Activated CD4-positive, CD25-positive, alpha-beta regulatory T cell (primary cell): ENCODE measurements around the gene UNC79.

ENCODE experiments used
- DNase-seq, 4 experiments: peaks; one replicate each; lab custom pipeline; 2025; lab: John Stamatoyannopoulos, UW

Gene UNC79

DNA sequence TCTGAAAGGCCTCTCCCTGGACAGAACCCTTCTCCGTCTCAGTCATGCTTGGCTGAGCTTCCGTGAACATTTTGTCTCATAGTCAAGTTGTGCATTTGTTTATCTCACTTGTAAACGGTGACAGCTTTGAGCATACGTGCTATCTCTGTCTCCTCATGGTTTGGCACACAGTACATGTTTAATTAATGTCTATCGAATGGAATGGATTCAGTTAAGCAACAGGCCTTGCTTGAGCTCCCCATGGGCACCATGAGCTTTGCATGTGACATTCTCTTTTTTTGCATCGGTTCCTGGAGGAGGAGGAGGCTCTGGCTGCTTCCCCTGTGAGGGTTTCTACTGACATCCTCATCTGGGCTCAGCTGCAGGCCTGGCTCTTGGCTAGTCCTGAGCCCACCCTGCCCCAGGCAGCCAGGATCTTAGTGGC, 277.6 kb downstream of the UNC79 start:
- no peak for DNase-seq

- DNase-seq, result no peak
These were observed 278.1 kb downstream of the UNC79 start for GRCh38 chr14:93708800-93709199.

- DNase-seq, result no peak
These were observed 278.5 kb downstream of the UNC79 start for GRCh38 chr14:93709249-93709648.

GRCh38 chr14:93712079-93712837, 281.5 kb downstream of the UNC79 start:
- DNase-seq, result no peak

GRCh38 chr14:93712838-93713724, 282.3 kb downstream of the UNC79 start:
- DNase-seq, result no peak

- no peak for DNase-seq
These were observed 283.1 kb downstream of the UNC79 start for GRCh38 chr14:93713726-93714405.

DNA sequence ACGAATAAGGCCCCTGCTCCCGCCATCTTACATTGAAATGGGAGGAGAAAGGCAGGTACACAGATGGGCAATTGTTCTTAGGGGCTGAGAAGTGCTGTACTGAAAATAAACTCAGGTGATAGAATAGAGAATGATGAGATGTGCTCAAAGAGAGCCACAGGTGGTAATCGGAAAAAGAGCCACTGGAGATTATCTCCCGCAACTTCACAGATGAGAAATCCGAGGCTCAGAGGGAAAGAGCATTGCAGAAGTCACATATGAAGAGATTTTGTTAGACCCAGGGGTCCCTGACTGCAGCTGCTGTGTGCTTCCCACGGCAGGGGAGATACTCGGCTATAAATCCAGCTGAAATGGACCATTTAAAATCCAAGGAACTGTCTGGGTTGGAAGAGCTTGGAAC, 283.9 kb downstream of the UNC79 start:
- DNase-seq, result no peak

DNA sequence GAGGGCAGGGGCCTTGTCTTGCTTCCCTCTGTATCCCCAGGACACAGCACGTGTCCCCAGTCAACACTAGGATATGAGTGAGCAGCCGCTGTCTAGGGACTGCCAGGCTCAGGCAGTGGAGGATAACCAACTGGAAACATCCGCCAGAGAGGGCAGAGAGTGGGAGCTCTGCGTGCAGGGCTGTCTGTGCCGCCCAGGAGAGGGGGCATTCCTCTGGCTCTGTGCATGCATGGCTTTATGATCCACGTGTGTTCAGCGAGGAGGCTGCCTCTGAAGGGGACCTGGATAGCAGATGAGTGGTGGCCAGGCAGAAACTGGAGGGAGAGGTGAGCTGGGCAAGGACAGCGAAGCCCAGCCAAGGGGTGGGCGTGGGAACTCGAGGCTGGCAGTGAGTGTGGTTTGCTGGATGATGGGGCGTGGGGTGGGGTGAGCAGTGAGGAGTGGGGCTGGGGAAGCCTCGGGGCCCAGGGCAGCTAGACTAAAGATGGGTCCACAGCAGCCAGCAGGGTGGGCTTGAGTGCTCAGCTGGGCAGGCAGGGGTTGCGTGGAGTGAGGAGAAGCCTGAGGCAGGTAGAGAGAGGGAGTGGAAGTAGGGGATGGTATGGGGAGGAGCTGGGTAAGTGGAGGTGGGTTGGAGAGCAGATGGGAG, 284.7 kb downstream of the UNC79 start:
- DNase-seq, result no peak

DNA sequence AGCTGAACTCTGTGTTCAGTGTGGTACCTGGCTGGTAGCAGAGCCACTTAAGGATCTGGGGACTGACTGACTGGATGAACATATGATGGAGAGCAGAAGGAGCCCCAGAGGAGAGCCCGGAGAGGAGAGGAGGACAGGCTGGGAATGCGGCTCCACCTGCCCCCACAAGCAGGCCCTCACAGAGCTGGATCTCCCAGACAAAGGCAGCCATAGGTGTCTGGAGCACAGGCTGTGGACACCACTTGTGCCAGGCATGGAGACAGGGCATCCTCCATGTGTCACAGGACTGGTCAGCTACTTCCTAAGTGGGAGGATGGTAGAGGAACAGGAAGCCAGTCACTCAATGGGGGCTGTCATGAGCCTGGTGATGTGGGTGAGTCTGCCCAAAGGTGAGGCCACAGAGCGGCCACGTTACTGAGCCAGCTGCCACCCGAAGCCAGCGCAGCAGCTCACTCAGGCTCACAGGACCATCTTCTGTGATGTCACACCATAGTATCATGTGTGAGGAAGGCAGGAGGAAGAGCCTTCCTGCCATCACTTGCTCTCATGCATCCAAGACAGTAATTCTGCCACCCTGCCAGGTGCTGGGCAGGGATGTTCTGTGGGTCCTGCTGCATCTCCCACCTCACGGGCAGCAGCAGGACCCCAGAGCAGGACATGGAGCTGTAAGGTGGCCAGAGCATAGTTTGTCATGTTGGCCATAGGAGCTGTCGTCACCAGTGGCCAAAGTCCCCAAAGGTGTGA, 285.4 kb downstream of the UNC79 start:
- no peak for DNase-seq

GRCh38 chr14:93716746-93717667, 286.3 kb downstream of the UNC79 start:
- DNase-seq, result no peak

DNA sequence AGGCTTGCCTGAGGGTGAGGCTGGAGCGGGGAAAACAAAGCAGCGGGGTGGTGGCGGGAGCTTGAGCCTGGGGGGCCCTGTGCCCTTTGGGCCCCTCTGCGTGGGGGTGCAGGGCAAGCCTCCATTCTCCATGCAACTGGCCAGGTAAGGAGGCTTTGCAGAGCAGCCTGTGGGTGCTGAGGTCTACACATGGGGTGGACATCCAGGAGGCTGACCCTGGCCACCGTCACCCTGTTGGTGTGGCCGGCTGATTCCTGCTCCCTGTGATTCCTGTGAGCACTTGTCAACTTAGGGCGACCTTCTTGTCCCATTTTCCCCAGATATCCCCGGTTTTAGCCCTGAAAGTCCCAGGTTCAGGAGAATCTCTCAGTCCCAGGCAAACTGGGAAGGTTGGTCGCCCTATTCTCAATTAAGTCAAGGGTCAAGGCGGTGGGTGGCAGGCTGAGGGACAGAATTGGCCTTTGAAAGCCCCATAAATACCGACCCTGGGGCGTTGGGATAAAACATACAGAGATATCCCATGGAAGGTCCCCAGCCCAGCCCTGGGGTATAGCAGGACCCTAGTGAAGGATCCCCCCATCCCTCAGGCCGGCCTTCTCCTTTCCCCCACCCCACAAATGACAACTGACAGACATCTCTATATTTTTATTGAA, 287.1 kb downstream of the UNC79 start:
- no peak for DNase-seq

DNA sequence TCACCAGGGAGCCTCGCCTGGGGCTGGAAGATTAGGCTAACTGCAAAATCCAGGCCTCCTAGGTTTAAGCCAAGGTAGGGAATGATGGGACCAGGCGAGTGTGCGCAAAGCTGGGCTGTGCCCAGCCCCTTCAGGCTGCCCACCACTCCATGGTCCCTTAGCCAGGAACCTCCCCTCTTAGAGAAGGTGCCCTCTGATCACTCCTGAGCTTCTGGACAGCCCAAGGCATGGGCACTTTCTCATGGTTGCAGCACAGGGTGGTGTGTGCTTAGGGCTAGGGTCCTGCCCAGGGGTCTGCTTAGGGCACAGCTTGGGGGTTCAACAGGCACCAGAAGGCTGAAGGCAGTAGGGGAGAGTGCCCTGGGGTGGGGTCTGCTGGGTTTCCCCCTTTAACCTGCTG, 288.5 kb downstream of the UNC79 start:
- DNase-seq, result no peak

- DNase-seq, result no peak
These were observed 289.5 kb downstream of the UNC79 start for GRCh38 chr14:93720076-93720815.

DNA sequence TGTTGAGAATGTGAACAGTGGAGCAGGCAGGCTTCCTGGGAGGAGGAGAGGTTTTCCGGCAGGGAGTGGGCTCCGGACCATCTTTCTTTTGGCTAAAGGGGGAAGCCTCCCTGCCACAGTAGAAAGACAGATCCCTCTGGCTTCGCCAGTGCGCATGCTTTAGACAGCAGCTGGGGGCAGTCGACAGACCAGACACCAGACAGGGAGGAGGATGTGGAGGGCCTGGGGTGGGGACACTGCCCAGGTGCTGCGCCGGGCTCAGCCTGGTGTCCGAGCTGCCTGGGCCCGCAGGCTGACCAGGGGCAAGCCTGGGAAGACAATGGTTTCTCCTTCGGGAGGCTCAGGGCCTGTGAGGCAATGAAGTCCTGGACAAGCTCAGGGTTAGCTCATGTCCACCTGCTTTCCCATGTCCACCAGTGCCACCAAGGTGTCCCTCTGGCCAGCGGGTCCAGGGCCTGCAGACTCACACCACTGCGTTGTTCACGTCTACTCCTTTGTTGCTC, 290.3 kb downstream of the UNC79 start:
- no peak for DNase-seq

DNA sequence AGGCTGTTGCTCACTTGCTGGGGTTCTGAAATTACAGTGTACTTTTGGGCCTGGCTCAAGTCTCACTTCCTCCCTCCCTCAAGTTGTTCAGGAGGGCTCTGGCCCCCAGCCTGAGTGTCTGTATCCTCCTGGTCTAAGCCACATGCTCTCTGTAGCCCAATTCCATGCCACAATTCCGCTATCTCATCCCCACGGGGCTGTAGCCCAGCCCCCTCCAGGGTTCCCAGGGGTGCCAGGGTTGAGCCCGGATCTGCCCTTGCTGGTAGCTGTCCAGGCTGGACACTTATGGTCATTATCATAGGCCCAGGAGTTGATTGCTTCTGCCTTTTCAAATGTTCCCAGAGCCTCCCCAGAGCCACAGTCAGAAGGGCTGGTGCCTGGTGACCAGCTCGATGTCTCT, 292.3 kb downstream of the UNC79 start:
- no peak for DNase-seq

GRCh38 chr14:93725002-93725582, 294.4 kb downstream of the UNC79 start:
- no peak for DNase-seq

DNA sequence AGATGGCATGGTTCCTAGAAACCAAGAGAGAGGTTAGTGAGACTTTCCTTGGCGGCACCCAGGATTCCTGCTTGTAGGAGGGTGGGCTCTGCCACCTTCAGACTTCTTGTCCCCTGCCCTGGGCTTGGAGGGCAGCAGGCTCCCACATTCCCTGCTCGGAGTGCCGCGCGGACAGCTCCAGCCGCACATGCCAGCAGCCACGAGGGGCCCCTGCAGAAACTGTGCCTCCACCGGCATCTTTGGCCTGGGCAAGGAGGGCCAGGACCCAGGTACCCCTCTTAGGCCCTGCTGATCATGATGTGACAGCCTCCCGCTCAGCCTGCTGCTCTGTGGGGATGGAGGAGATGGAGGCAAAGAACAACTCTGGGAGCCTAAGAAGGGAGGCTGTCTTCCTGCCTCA, 295.3 kb downstream of the UNC79 start:
- no peak for DNase-seq

DNA sequence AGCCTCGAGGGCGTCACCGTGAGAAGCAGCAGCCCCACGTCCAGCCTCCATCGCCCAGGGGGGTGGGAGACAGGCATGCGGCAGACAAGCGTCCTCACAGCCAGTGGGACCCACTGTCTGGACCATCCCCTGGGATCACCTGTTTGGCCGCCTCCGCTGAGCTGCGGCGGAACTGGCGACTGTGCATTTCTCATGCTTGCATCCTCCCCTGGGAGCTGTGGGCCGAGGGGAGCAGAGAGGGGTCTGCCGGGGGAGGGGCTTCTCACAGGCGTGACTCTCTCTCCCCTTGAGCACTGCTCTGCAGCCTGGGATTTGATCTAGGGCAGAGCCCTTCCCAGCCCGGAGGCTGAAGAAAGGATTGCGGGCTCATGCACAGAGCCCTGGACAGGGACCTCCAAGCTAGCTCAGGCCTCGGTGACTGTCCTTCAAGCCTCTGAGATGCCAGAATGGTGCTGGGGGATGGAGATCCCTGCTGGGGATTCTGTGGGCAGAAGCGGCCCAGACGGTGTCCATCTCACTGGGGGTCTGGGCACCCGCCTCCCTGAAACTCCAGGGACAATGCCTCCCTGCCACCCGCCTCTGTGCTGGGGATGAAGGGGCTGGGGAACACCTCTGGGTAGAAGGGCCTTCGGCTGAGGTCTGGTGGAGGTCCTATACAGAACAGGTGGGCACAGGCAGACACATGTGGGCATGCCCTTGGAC, 296.5 kb downstream of the UNC79 start:
- no peak for DNase-seq
